ENCODE data around the gene MRPL38. TPM values are rescaled to one million over a fixed set of nuclear protein-coding genes. Genes with fewer than 3 reads are reported as not detected.
"Not testable (repeated sequence)": the region's sequence is repeated elsewhere in the genome, so short reads cannot be mapped to it uniquely, and the experiment has no call there.

Gene MRPL38
- polyA plus RNA-seq, 1 donor from 2014 or later: 77.5 TPM

DNA sequence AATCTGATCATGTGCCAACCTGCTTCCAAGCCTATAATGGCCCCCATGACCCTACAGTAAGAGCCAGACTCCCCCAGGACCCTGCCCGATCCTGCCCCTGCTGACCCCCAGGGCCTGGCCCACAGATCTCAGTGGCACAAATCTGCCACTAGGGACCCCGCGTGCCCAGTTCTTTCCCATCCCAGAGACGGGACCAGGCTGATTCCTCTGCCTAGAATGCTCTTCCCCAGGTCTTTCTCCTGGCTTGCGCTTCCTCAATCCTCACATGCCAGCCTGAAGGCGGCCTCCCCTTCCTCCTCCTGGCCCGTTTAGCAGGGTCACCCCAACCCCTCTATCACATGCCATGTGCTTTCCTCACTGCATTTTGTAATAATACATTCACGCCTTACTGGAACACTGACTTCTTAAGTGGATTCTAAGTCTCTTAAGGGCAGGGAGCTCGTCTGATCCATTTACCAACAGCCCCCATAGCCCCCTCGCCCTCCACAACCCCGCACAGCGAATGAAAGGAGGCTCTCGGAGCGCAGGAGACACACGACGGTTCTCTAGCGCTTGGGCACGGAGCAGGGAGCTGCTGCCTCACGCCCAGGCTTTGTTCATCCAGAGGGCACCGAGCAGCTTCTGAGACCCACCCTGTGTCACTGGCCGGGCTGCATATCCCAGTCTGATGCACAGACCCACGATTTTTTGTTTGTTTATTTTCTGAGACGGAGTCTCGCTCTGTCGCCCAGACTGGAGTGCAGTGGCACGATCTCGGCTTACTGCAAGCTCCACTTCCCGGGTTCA lies 9.1 kb downstream of the MRPL38 start:
- Mint-ChIP-seq H3K36me3 (no peaks in the 10 kb centered on the region), H3K4me3 (peak overlapping the region; percentile 79 to 92 (median 82)), H3K27me3 (no peaks in the 10 kb centered on the region), H3K4me1 (peaks cover 12 to 21% (median 14%) of the 10 kb centered on the region in 3 donors), H3K27ac (peak overlapping the region; percentile 71 to 87 (median 76)), H3K9me3 (no peaks in the 10 kb centered on the region)

DNA sequence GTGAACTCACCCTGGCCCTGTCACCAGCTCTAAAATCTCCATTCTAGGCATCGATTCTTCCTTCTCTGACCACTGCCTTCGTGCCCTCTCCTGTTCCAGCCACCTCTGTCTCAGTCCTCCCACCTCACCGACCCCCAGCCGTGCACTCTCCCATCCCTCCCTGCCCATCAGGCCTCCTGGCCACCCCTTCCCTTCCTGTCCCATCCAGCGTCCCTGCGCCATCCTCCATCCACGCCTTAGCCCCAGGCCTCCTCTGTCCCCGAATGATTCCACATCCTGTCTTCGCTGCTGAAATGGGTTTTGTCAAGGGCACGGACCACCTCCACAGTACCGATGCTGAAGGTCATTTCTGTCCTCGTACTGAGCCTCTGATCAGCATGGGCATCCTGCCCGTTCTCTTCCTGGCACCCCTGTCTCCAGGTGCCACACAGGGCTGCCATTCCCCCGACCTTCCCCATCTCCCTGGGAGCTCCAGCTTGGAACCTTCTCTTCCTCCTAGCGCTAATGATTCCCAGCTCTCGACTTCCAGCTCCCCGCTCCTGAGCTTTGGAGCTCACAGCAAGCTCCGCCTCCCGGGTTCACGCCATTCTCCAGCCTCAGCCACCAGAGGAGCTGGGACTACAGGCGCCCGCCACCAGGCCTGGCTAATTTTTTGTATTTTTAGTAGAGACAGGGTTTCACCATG lies 10.5 kb downstream of the MRPL38 start:
- Mint-ChIP-seq H3K4me3 (peak overlapping the region in 2 of 4 donors; percentile 65 to 79), H3K4me1 (peaks cover 12 to 21% (median 14%) of the 10 kb centered on the region in 3 donors), H3K27me3 (no peaks in the 10 kb centered on the region), H3K27ac (peak overlapping the region in 2 of 3 donors; percentile 50 to 53), H3K36me3 (no peaks in the 10 kb centered on the region), H3K9me3 (no peaks in the 10 kb centered on the region)

DNA sequence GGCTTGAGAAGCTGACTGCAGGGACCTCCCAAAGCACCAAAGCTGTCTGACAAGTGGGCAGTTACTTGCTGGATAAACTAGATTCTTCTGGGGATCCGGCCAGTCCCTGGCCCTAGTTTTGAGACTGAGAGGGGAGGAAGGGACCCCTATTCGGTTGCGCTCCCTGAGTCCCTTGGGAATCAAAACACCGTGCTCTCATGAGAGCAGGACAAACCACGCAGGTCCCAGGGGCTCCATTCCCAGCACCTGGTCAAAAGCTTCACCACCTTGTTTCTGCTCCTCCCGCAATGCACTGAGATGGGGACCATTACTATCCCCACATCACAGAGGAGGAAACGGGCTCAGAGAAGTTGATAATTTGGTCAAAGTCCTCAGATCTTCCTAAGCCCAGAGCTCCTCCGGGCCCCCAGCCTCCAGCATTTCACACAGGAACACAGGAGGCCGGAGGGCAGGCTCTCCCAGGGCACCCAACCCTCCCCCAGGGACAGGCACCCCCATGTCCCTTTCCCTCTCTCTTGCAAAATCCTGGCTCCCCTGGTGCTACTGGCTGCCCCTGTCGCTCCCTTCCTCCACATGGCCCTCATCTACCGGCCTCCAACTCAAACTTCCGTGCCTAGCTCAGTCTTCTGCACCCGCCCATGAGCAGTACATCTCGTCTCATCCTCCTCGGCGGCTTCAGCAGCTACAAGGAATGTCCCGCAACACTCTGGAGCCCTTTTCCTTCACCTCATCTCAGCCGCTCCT lies 11.2 kb downstream of the MRPL38 start:
- H3K4me3 Mint-ChIP-seq: peak overlapping the region in 1 of 4 donors; percentile 79
- peak overlapping the region in 2 of 3 donors; percentile 50 to 53 for H3K27ac Mint-ChIP-seq
- no peaks in the 10 kb centered on the region for H3K36me3 Mint-ChIP-seq
- no peaks in the 10 kb centered on the region for H3K9me3 Mint-ChIP-seq
- H3K27me3 Mint-ChIP-seq: no peaks in the 10 kb centered on the region
- H3K4me1 Mint-ChIP-seq: peaks cover 12 to 21% (median 14%) of the 10 kb centered on the region in 3 donors

DNA sequence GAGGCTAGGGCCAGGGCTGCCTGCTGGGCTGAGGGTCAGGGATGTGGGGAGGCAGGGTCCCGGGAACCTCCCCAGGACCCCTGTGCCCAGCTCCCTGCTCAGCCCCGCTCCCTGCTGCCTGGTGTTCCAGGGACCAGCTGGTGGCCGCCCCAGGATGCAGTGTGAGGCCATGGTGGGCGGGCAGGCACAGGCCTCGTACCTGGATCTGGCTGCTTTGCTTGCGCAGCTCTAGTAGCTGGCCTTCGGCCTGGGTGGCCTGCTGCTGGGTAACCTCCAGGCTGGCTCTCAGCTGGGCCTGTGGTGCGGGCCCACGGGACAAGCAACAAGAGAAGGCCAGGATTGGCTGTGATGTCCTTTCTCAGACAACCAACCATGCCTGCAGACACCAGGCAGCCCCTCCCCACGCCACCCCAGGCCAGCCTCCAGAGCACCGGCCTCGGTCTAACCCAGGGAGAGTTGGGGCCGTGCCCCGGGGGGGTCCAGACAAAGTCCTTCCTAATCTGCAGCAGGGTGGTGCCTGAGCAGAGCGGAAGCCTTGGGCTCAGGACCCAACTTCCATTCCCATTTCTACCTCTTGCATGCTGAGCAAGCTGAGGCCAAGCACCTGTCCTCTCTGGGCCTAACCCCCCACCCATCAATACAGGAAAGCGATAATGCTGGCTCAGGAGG lies 12.0 kb downstream of the MRPL38 start:
- H3K9me3 Mint-ChIP-seq: no peaks in the 10 kb centered on the region

GRCh38 chr17:75891605-75892555 lies 12.8 kb downstream of the MRPL38 start:
- H3K4me1 Mint-ChIP-seq: peaks cover 10 to 17% (median 12%) of the 10 kb centered on the region in 3 donors
- no peak overlapping the region for H3K4me3 Mint-ChIP-seq
- H3K27ac Mint-ChIP-seq: peak overlapping the region in 1 of 3 donors; percentile 23
- H3K27me3 Mint-ChIP-seq: no peaks in the 10 kb centered on the region
- no peaks in the 10 kb centered on the region for H3K36me3 Mint-ChIP-seq
- H3K9me3 Mint-ChIP-seq: no peaks in the 10 kb centered on the region

More for the DNA sequence above, 12.0 kb downstream of the MRPL38 start:
- Mint-ChIP-seq H3K4me1 (peaks cover 12 to 21% (median 14%) of the 10 kb centered on the region in 3 donors), H3K27ac (peak overlapping the region in 1 of 3 donors; percentile 53), H3K27me3 (no peaks in the 10 kb centered on the region), H3K4me3 (no peak overlapping the region), H3K36me3 (no peaks in the 10 kb centered on the region)

GRCh38 chr17:75891022-75891604 lies 13.6 kb downstream of the MRPL38 start:
- H3K4me1 Mint-ChIP-seq: peaks cover 10 to 17% (median 12%) of the 10 kb centered on the region in 3 donors
- H3K27ac Mint-ChIP-seq: no peak overlapping the region
- no peaks in the 10 kb centered on the region for H3K9me3 Mint-ChIP-seq
- no peaks in the 10 kb centered on the region for H3K36me3 Mint-ChIP-seq
- H3K4me3 Mint-ChIP-seq: no peak overlapping the region
- no peaks in the 10 kb centered on the region for H3K27me3 Mint-ChIP-seq

GRCh38 chr17:75889454-75889853 lies 15.2 kb downstream of the MRPL38 start:
- H3K27ac Mint-ChIP-seq: no peak overlapping the region
- no peaks in the 10 kb centered on the region for H3K27me3 Mint-ChIP-seq
- H3K4me3 Mint-ChIP-seq: peak overlapping the region in 1 of 4 donors; percentile 45

GRCh38 chr17:75888484-75888883 lies 16.2 kb downstream of the MRPL38 start:
- H3K36me3 Mint-ChIP-seq: peaks cover 1% of the 10 kb centered on the region
- no peaks in the 10 kb centered on the region for H3K9me3 Mint-ChIP-seq
- no peaks in the 10 kb centered on the region for H3K27me3 Mint-ChIP-seq
- no peaks in the 10 kb centered on the region for H3K4me1 Mint-ChIP-seq
- peak overlapping the region in 1 of 3 donors; percentile 12 for H3K27ac Mint-ChIP-seq
- H3K4me3 Mint-ChIP-seq: no peak overlapping the region

More at GRCh38 chr17:75889454-75889853, 15.2 kb downstream of the MRPL38 start:
- Mint-ChIP-seq H3K36me3 (peaks cover 1% of the 10 kb centered on the region), H3K9me3 (no peaks in the 10 kb centered on the region), H3K4me1 (peaks cover 2 to 6% (median 4%) of the 10 kb centered on the region in 3 donors)

DNA sequence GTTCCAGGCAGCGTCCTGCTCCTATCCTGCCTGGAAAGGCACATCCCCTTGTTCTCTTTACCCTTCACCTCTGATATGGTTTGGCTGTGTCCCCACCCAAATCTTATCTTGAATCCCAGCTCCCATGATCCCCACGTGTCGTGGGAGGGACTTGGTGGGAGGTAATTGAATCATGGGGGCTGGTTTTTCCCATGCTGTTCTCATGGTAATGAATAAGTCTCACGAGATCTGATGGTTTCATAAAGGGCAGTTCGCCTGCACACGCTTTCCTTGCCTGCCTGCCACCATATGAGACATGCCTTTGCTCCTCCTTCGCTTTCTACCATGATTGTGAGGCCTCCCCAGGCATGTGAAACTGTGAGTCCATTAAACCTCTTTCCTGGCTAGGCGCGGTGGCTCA lies 18.8 kb downstream of the MRPL38 start:
- H3K4me1 Mint-ChIP-seq, H3K4me3 Mint-ChIP-seq, H3K27me3 Mint-ChIP-seq, H3K36me3 Mint-ChIP-seq, H3K9me3 Mint-ChIP-seq: not testable (repeated sequence)
- H3K27ac Mint-ChIP-seq: peak overlapping the region in 1 of 3 donors; percentile 65

DNA sequence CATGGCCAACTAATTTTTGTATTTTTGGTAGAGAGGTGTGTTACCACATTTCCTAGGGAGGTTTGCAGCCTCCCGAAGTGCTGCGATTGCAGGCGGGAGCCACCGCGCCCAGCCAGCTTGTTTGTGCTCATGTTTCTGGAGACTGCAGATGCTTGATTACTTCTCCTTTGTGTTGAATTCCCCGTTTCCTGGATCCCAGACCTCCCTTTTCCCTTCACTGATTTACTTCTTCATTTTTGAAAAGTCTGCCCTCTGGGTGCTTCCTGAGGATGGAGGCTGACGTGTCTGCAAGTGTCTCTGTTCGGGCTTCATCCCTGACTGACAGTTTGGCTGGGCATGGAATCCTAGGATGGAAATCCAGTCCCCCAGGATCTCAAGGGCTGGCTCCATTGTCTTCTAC lies 19.3 kb downstream of the MRPL38 start:
- no peaks in the 10 kb centered on the region for H3K4me1 Mint-ChIP-seq
- peak overlapping the region in 1 of 3 donors; percentile 65 for H3K27ac Mint-ChIP-seq

DNA sequence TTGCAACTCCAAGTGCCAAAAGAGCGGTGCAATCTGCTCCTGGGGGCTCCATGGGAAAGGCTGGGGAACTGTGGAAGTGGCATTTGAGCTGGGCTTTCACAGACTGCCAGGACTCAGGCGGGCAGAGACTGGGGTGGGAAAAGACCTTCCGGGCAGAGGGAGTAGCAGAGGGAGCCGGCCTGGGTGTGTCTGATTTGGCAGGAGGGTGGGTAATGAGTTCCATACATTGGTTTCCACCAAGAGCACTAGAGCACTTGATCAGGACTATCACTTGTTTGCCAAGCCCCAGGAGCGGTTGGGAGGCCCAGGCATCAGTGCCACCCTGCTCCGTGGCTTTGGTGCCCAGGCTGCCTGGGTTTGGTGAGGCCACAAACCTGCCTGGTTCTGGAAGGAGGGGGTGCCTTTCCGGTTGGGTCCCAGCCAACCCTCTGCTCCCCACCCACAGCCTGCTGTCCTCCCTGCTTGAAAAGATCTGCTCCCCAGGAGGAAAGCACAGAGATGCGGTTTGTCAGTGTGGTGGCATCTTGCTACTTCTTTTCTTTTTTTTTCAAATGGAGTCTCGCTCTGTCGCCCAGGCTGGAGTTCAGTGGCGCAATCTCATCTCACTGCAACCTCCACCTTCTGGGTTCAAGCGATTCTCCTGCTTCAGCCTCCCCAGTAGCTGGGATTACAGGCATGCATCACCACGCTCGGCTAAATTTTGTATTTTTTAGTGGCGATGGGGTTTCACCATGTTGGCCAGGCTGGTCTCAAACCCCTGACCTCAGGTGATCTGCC lies 22.8 kb downstream of the MRPL38 start:
- H3K9me3 Mint-ChIP-seq: no peaks in the 10 kb centered on the region
- H3K27ac Mint-ChIP-seq: no peak overlapping the region
- H3K4me3 Mint-ChIP-seq: peak overlapping the region in 1 of 4 donors; percentile 9
- peaks cover 5% of the 10 kb centered on the region for H3K27me3 Mint-ChIP-seq
- peaks cover 2 to 8% (median 3%) of the 10 kb centered on the region in 3 donors for H3K4me1 Mint-ChIP-seq
- H3K36me3 Mint-ChIP-seq: peaks cover 1% of the 10 kb centered on the region

More for the DNA sequence above, 19.3 kb downstream of the MRPL38 start:
- Mint-ChIP-seq H3K27me3 (no peaks in the 10 kb centered on the region), H3K36me3 (peaks cover 1% of the 10 kb centered on the region), H3K4me3 (no peak overlapping the region), H3K9me3 (no peaks in the 10 kb centered on the region)

- no peaks in the 10 kb centered on the region for H3K9me3 Mint-ChIP-seq
- H3K4me1 Mint-ChIP-seq: peaks cover 11 to 19% (median 14%) of the 10 kb centered on the region in 3 donors
- no peaks in the 10 kb centered on the region for H3K36me3 Mint-ChIP-seq
- H3K27ac Mint-ChIP-seq: no peak overlapping the region
- peak overlapping the region in 1 of 4 donors; percentile 41 for H3K4me3 Mint-ChIP-seq
- H3K27me3 Mint-ChIP-seq: peaks cover 5% of the 10 kb centered on the region
Observed at GRCh38 chr17:75880266-75880665, 24.4 kb downstream of the MRPL38 start.
